ENCODE results near the gene TIGD1.

The TIGD1 gene

GRCh38 chr2:232549655-232550353 is 553 bp downstream of the TIGD1 start:
- peaks cover 51% of the 10 kb centered on the region for H3K79me2 ChIP-seq (ENCODE audit: low read length)
- peak overlapping the region; percentile 89; the same call in 1 of the 2 replicates for H3K27ac ChIP-seq (ENCODE audit: low read length)
- peak overlapping the region; percentile 97 for H3K9ac ChIP-seq (ENCODE audit: low read length)
- DNase-seq, result no peak
- H4K20me1 ChIP-seq (ENCODE audit: insufficient read depth, low read length), result no peaks in the 10 kb centered on the region
- H2AFZ ChIP-seq (ENCODE audit: low read length), result peak overlapping the region; percentile 83
- H3K4me2 ChIP-seq (ENCODE audit: low read depth, low read length), result peak overlapping the region; percentile 79
- no peaks in the 10 kb centered on the region; the same call in none of the 2 replicates for H3F3A ChIP-seq (ENCODE audit: insufficient read depth, low read length)
- H3K27me3 ChIP-seq (replicated peaks; ENCODE audit: insufficient read depth, low read length), result no peaks in the 10 kb centered on the region
- H3K9me2 ChIP-seq (replicated peaks; ENCODE audit: insufficient read depth, low read length), result no peaks in the 10 kb centered on the region
- H3K4me1 ChIP-seq (ENCODE audit: low read length), result peaks cover 6% of the 10 kb centered on the region; the same call in 1 of the 2 replicates
- no peaks in the 10 kb centered on the region for H3K36me3 ChIP-seq (replicated peaks; ENCODE audit: insufficient read depth, low read length)
- H3K9me3 ChIP-seq (replicated peaks; ENCODE audit: insufficient read depth, low read length), result no peaks in the 10 kb centered on the region
- no peak for TF ChIP-seq CTCF (IDR thresholded peaks at IDR 0.05; ENCODE audit: low read length)
- no peak for TF ChIP-seq EZH2phosphoT487 (IDR thresholded peaks at IDR 0.05; ENCODE audit: low read length)
- TF ChIP-seq EZH2 (optimal IDR thresholded peaks at IDR 0.05; ENCODE audit: low read depth, low read length), result no peak
- peak overlapping the region; percentile 75 for H3K4me3 ChIP-seq (ENCODE audit: low read length)

GRCh38 chr2:232547991-232548390 is 2.4 kb downstream of the TIGD1 start:
- H3K79me2 ChIP-seq (ENCODE audit: low read length), result peaks cover 33% of the 10 kb centered on the region
- no peak overlapping the region for H3K4me2 ChIP-seq (ENCODE audit: low read depth, low read length)
- no peaks in the 10 kb centered on the region for H3K9me2 ChIP-seq (replicated peaks; ENCODE audit: insufficient read depth, low read length)
- no peak for DNase-seq
- no peak overlapping the region for H3K4me3 ChIP-seq (ENCODE audit: low read length)
- no peaks in the 10 kb centered on the region for H3K27me3 ChIP-seq (replicated peaks; ENCODE audit: insufficient read depth, low read length)
- H3K36me3 ChIP-seq (replicated peaks; ENCODE audit: insufficient read depth, low read length), result no peaks in the 10 kb centered on the region
- no peak overlapping the region for H2AFZ ChIP-seq (ENCODE audit: low read length)
- no peaks in the 10 kb centered on the region for H4K20me1 ChIP-seq (ENCODE audit: insufficient read depth, low read length)
- TF ChIP-seq EZH2phosphoT487 (IDR thresholded peaks at IDR 0.05; ENCODE audit: low read length), result no peak
- no peak for TF ChIP-seq CTCF (IDR thresholded peaks at IDR 0.05; ENCODE audit: low read length)
- TF ChIP-seq EZH2 (optimal IDR thresholded peaks at IDR 0.05; ENCODE audit: low read depth, low read length), result no peak
- no peak overlapping the region for H3K9ac ChIP-seq (ENCODE audit: low read length)
- no peaks in the 10 kb centered on the region for H3K9me3 ChIP-seq (replicated peaks; ENCODE audit: insufficient read depth, low read length)
- no peaks in the 10 kb centered on the region; the same call in 1 of the 2 replicates for H3F3A ChIP-seq (ENCODE audit: insufficient read depth, low read length)
- peaks cover 6% of the 10 kb centered on the region; the same call in 1 of the 2 replicates for H3K4me1 ChIP-seq (ENCODE audit: low read length)
- no peak overlapping the region for H3K27ac ChIP-seq (ENCODE audit: low read length)

GRCh38 chr2:232545511-232546375 is 4.6 kb downstream of the TIGD1 start:
- TF ChIP-seq EZH2phosphoT487 (IDR thresholded peaks at IDR 0.05; ENCODE audit: low read length), result no peak
- no peak for TF ChIP-seq CTCF (IDR thresholded peaks at IDR 0.05; ENCODE audit: low read length)
- TF ChIP-seq EZH2 (optimal IDR thresholded peaks at IDR 0.05; ENCODE audit: low read depth, low read length), result no peak
- no peak overlapping the region for H2AFZ ChIP-seq (ENCODE audit: low read length)
- no peak overlapping the region for H3K9ac ChIP-seq (ENCODE audit: low read length)
- no peaks in the 10 kb centered on the region for H3K36me3 ChIP-seq (replicated peaks; ENCODE audit: insufficient read depth, low read length)
- peaks cover 10% of the 10 kb centered on the region for H3K79me2 ChIP-seq (ENCODE audit: low read length)
- DNase-seq, result no peak
- H3K4me1 ChIP-seq (ENCODE audit: low read length), result no peaks in the 10 kb centered on the region
- no peak overlapping the region for H3K4me2 ChIP-seq (ENCODE audit: low read depth, low read length)
- H3K4me3 ChIP-seq (ENCODE audit: low read length), result no peak overlapping the region
- no peaks in the 10 kb centered on the region for H3K9me2 ChIP-seq (replicated peaks; ENCODE audit: insufficient read depth, low read length)
- no peak overlapping the region for H3K27ac ChIP-seq (ENCODE audit: low read length)
- H3K9me3 ChIP-seq (replicated peaks; ENCODE audit: insufficient read depth, low read length), result no peaks in the 10 kb centered on the region
- no peaks in the 10 kb centered on the region for H4K20me1 ChIP-seq (ENCODE audit: insufficient read depth, low read length)
- H3K27me3 ChIP-seq (replicated peaks; ENCODE audit: insufficient read depth, low read length), result no peaks in the 10 kb centered on the region
- H3F3A ChIP-seq (ENCODE audit: insufficient read depth, low read length), result no peaks in the 10 kb centered on the region; the same call in 1 of the 2 replicates

Measured in MM.1S (cell line).